ENCODE measurements around the gene TAB2.

The TAB2 gene

GRCh38 chr6:149380523-149380922 is 63.0 kb downstream of the TAB2 start:
- no peak for DNase-seq

GRCh38 chr6:149383371-149383770 is 65.9 kb downstream of the TAB2 start:
- DNase-seq, result no peak

- DNase-seq, result no peak
These were observed 67.0 kb downstream of the TAB2 start for GRCh38 chr6:149384464-149384863.

- DNase-seq, result peak; percentile 9
These were observed 68.6 kb downstream of the TAB2 start for GRCh38 chr6:149385998-149386646.

- no peak for DNase-seq
These were observed 70.4 kb downstream of the TAB2 start for GRCh38 chr6:149387779-149388512.

- no peak for DNase-seq
These were observed 72.2 kb downstream of the TAB2 start for GRCh38 chr6:149389509-149390297.

GRCh38 chr6:149392093-149392492 is 74.6 kb downstream of the TAB2 start:
- DNase-seq, result no peak

GRCh38 chr6:149392535-149392934 is 75.0 kb downstream of the TAB2 start:
- DNase-seq, result no peak

GRCh38 chr6:149393002-149393679 is 75.6 kb downstream of the TAB2 start:
- no peak for DNase-seq

- DNase-seq, result no peak
These were observed 77.7 kb downstream of the TAB2 start for GRCh38 chr6:149395185-149395584.

- no peak for DNase-seq
These were observed 79.9 kb downstream of the TAB2 start for GRCh38 chr6:149397384-149397783.

- DNase-seq, result no peak
These were observed 82.5 kb downstream of the TAB2 start, which contains the start of gene SUMO4 for GRCh38 chr6:149400050-149400449. SUMO4 (plus strand) TSS chr6:149400262; CDS start chr6:149400392, 130 bp downstream.

- no peak for DNase-seq
These were observed 86.0 kb downstream of the TAB2 start for GRCh38 chr6:149403534-149403933.

- DNase-seq, result no peak
These were observed 88.6 kb downstream of the TAB2 start for GRCh38 chr6:149405823-149406765.

GRCh38 chr6:149409617-149410016 is 92.1 kb downstream of the TAB2 start:
- no peak for DNase-seq

- DNase-seq, result no peak
These were observed 93.0 kb downstream of the TAB2 start for GRCh38 chr6:149410557-149410956.

GRCh38 chr6:149414009-149414408 is 96.5 kb downstream of the TAB2 start:
- no peak for DNase-seq

GRCh38 chr6:149414821-149415220 is 97.3 kb downstream of the TAB2 start:
- DNase-seq, result no peak

- no peak for DNase-seq
These were observed 102.3 kb downstream of the TAB2 start for GRCh38 chr6:149419696-149420404.

- DNase-seq, result no peak
These were observed 103.6 kb downstream of the TAB2 start for GRCh38 chr6:149421132-149421531.

- DNase-seq, result no peak
These were observed 105.1 kb downstream of the TAB2 start for GRCh38 chr6:149422581-149422980.

Measured in CD4-positive, alpha-beta T cell treated with Interleukin-12 subunit alpha and Interleukin-12 subunit beta, for 1 hour (primary cell).